Smooth muscle cell of the brain vasculature (primary cell): ENCODE measurements around the gene HS3ST2.
"Not testable (repeated sequence)": the region's sequence is repeated elsewhere in the genome, so short reads cannot be mapped to it uniquely, and the experiment has no call there.

Source experiments
- DNase-seq: peaks from one replicate; pipeline ENCODE4 v3.0.0-alpha.2; 2012; ENCODE audit warnings: low read depth, low spot score

HS3ST2 gene

GRCh38 chr16:22813223-22813947 lies 577 bp upstream of the HS3ST2 start:
- no peak for DNase-seq

- no peak for DNase-seq
Measured at GRCh38 chr16:22814711-22815105, 746 bp downstream of the HS3ST2 start.

- DNase-seq, result no peak
Measured at GRCh38 chr16:22815863-22816262, 1.9 kb downstream of the HS3ST2 start.

GRCh38 chr16:22816475-22816874 lies 2.5 kb downstream of the HS3ST2 start:
- no peak for DNase-seq

GRCh38 chr16:22818736-22819135 lies 4.8 kb downstream of the HS3ST2 start:
- DNase-seq, result not testable (repeated sequence)

GRCh38 chr16:22838681-22839080 lies 24.7 kb downstream of the HS3ST2 start:
- no peak for DNase-seq

- DNase-seq, result not testable (repeated sequence)
Measured at GRCh38 chr16:22842031-22842430, 28.1 kb downstream of the HS3ST2 start.

GRCh38 chr16:22843122-22843521 lies 29.2 kb downstream of the HS3ST2 start:
- no peak for DNase-seq

GRCh38 chr16:22843856-22844255 lies 29.9 kb downstream of the HS3ST2 start:
- no peak for DNase-seq

- DNase-seq, result no peak
Measured at GRCh38 chr16:22844416-22844815, 30.5 kb downstream of the HS3ST2 start.

GRCh38 chr16:22847100-22847499 lies 33.1 kb downstream of the HS3ST2 start:
- no peak for DNase-seq

- no peak for DNase-seq
Measured at GRCh38 chr16:22847690-22848089, 33.7 kb downstream of the HS3ST2 start.

- DNase-seq, result no peak
Measured at GRCh38 chr16:22848451-22848850, 34.5 kb downstream of the HS3ST2 start.

GRCh38 chr16:22849517-22849916 lies 35.6 kb downstream of the HS3ST2 start:
- DNase-seq, result no peak

GRCh38 chr16:22855231-22855630 lies 41.3 kb downstream of the HS3ST2 start:
- no peak for DNase-seq

- DNase-seq, result no peak
Measured at GRCh38 chr16:22857296-22858025, 43.5 kb downstream of the HS3ST2 start.

GRCh38 chr16:22859925-22860324 lies 46.0 kb downstream of the HS3ST2 start:
- no peak for DNase-seq

GRCh38 chr16:22861580-22861979 lies 47.6 kb downstream of the HS3ST2 start:
- DNase-seq, result no peak

- DNase-seq, result no peak
Measured at GRCh38 chr16:22862046-22862445, 48.1 kb downstream of the HS3ST2 start.

- no peak for DNase-seq
Measured at GRCh38 chr16:22864375-22864774, 50.4 kb downstream of the HS3ST2 start.

- DNase-seq, result no peak
Measured at GRCh38 chr16:22868593-22869224, 54.7 kb downstream of the HS3ST2 start.

GRCh38 chr16:22871861-22872260 lies 57.9 kb downstream of the HS3ST2 start:
- DNase-seq, result no peak

GRCh38 chr16:22874394-22874793 lies 60.4 kb downstream of the HS3ST2 start:
- no peak for DNase-seq
